Stimulated activated CD4-positive, alpha-beta T cell treated with anti-CD3 and anti-CD28 coated beads, Interleukin-15, amount 100 ng/mL, for 1 hour (primary cell): ENCODE data around the gene MDGA2.
"Not testable (repeated sequence)": the region's sequence is repeated elsewhere in the genome, so short reads cannot be mapped to it uniquely, and the experiment has no call there.

Experiments
- DNase-seq, 2 donors: peaks; one replicate each; pipeline ENCODE4 v3.0.0-alpha.2; 2020; ENCODE audit warnings: low read depth in 1 of 2, low spot score in 1 of 2

The MDGA2 gene

GRCh38 chr14:47246367-47246766 is 429.0 kb downstream of the MDGA2 start:
- no peak for DNase-seq

GRCh38 chr14:47242579-47242978 is 432.8 kb downstream of the MDGA2 start:
- DNase-seq, result not testable (repeated sequence)

- no peak for DNase-seq
Observed at GRCh38 chr14:47240748-47241437, 434.5 kb downstream of the MDGA2 start.

GRCh38 chr14:47235619-47236018 is 439.8 kb downstream of the MDGA2 start:
- no peak for DNase-seq

GRCh38 chr14:47226877-47227520 is 448.4 kb downstream of the MDGA2 start:
- DNase-seq, result no peak

GRCh38 chr14:47223656-47224055 is 451.7 kb downstream of the MDGA2 start:
- no peak for DNase-seq

GRCh38 chr14:47220096-47220495 is 455.3 kb downstream of the MDGA2 start:
- DNase-seq, result no peak

GRCh38 chr14:47211263-47211662 is 464.1 kb downstream of the MDGA2 start:
- DNase-seq, result no peak

- DNase-seq, result no peak
Observed at GRCh38 chr14:47210099-47210498, 465.3 kb downstream of the MDGA2 start.

- no peak for DNase-seq
Observed at GRCh38 chr14:47208434-47208833, 467.0 kb downstream of the MDGA2 start.

- DNase-seq, result no peak
Observed at GRCh38 chr14:47207617-47208016, 467.8 kb downstream of the MDGA2 start.

GRCh38 chr14:47200740-47201139 is 474.7 kb downstream of the MDGA2 start:
- no peak for DNase-seq

- DNase-seq, result no peak
Observed at GRCh38 chr14:47195582-47195981, 479.8 kb downstream of the MDGA2 start.

GRCh38 chr14:47194055-47194454 is 481.4 kb downstream of the MDGA2 start:
- no peak for DNase-seq

GRCh38 chr14:47192203-47192602 is 483.2 kb downstream of the MDGA2 start:
- DNase-seq, result not testable (repeated sequence)

GRCh38 chr14:47191700-47192099 is 483.7 kb downstream of the MDGA2 start:
- no peak for DNase-seq

GRCh38 chr14:47189911-47190484 is 485.4 kb downstream of the MDGA2 start:
- no peak for DNase-seq

- DNase-seq, result no peak
Observed at GRCh38 chr14:47186486-47186885, 488.9 kb downstream of the MDGA2 start.

GRCh38 chr14:47179906-47180305 is 495.5 kb downstream of the MDGA2 start:
- DNase-seq, result no peak

GRCh38 chr14:47171896-47172295 is 503.5 kb downstream of the MDGA2 start:
- not testable (repeated sequence) for DNase-seq

GRCh38 chr14:47167402-47167801 is 508.0 kb downstream of the MDGA2 start:
- no peak for DNase-seq

- no peak for DNase-seq
Observed at GRCh38 chr14:47155395-47155794, 520.0 kb downstream of the MDGA2 start.
